Activated CD4-positive, alpha-beta T cell treated with anti-CD3 and anti-CD28 coated beads for 48 hours (primary cell): ENCODE results near the gene FGFR3.
"Not testable (repeated sequence)": the region's sequence is repeated elsewhere in the genome, so short reads cannot be mapped to it uniquely, and the experiment has no call there.

Experiments used
- DNase-seq: peaks from one replicate; pipeline ENCODE4 v3.0.0-alpha.2; 2020

The FGFR3 gene

DNA sequence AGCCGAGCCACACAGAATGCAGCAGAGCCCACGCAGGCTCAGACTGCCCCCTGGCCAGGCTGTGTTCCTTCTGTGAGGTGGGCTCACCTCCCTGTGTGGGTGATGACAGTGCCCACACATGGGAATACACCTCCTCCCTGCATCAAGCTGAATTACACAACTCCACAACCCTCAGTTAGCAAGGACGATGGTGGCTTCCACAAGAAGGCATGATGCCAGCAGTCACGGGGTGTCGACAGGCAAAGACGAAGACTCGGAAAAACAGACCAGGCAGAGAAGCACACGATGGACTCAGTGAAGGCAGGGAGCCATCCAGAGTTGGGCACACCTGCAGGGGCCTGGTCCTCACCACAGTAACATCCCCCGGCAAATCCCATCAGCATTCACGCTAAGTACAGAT, 50.8 kb downstream of the FGFR3 start:
- DNase-seq = no peak

DNA sequence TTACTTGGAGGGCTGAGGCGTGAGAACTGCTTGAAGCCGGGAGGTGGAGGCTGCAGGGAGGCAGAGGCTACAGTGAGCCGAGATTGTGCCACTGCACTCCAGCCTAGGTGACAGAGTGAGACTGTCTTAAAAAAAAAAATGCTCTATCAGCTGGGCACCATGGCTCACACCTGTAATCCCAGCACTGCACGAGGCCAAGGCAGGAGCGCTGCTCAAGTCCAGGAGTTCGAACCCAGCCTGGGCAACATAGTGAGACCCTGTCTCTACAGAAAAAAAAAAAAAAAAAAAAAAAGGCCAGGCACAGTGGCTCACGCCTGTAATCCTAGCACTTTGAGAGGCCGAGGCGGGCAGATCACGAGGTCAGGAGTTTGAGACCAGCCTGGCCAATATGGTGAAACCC, 51.5 kb downstream of the FGFR3 start:
- DNase-seq = not testable (repeated sequence)

DNA sequence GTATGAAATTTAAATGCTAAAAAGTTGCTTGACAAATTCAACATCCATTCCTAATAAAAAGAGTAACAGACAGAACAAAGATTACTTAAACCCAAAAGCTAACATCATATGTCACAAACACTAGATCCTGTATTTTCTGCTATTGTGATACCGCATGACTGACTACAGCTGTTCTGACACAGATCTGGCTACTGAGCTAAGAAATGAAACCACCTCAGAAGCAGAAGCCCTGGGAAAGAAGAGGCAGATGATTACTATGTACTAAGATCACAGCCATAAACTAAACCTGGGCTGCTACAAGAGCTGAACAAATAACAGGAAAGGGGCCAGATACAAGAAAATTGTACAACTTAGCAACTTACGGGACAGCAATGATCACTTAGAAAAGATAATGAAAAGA, 53.5 kb downstream of the FGFR3 start:
- DNase-seq = no peak

DNA sequence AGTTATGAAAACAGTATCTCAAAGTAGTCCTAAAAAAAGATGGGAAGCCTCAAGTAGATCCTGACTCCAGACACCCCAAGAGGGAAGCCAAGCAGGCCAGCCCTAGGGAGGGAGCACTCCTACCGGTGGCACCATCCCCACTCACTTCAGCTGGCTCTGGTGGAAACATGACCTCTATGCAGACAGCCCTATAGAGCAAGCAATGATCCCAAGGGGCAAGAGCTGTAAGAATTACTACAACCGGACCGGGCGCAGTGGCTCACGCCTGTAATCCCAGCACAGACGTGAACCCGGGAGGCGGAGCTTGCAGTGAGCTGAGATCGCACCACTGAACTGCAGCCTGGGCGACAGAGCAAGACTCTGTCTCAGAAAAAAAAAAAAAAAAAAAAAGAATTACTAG, 57.2 kb downstream of the FGFR3 start:
- DNase-seq = no peak

DNA sequence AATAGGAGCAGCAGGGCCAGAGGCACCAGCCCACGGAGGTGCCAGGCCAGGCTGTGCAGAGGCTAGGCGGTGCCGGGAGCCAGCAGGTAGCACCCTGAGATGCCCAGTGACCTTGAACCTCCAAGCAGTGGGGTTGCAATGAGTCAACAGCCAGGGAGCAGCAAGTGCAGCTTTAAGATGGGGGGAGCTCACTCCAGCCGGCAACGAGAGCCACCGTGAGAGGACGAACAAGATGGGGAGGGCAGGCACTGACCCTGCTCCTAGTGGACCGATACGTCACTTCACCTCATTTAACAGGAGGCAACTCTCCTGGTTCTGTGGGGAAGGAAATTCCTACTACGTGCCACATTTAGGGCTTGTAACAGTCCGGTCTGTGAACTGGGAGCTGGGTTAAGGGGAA, 58.1 kb downstream of the FGFR3 start:
- no peak for DNase-seq

DNA sequence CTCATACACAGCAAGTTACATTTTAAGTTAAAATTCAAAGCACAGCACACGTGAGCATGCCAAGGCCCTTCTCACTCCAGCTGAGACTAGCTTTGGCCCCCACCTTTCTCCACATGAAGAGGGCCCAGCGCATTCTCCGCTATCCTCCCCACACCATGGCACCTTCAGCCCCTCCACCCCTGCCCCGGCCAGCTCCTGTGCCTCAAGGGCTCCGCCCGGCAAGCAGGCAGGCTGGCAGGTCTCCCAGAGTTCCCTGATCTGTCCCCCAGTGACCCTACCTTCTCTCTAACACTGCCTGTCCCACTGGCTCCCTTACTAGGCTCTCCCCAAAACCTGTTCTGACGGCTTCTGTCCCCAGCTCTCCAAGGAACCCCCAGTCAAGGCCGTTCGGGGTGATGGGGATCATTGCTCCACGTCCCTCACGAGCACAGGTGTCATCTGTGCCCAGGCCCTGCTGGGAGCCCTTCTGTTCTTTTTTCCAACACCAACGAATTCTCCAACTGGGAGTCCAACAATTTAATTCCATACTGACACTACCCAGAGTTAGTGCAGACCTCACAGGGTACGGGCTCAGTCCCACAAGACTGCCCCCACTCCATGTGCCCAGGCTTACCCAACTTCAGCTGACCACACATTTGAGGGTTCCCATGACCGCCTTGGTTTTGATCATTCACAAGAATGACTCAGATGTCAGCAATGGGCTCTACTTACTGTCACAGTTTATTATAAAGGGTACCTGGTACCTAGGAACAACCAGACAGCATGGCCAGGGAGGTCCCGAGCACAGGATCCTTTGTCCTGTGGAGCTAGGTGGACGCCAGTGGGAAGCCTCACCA, 58.7 kb downstream of the FGFR3 start:
- DNase-seq = no peak

DNA sequence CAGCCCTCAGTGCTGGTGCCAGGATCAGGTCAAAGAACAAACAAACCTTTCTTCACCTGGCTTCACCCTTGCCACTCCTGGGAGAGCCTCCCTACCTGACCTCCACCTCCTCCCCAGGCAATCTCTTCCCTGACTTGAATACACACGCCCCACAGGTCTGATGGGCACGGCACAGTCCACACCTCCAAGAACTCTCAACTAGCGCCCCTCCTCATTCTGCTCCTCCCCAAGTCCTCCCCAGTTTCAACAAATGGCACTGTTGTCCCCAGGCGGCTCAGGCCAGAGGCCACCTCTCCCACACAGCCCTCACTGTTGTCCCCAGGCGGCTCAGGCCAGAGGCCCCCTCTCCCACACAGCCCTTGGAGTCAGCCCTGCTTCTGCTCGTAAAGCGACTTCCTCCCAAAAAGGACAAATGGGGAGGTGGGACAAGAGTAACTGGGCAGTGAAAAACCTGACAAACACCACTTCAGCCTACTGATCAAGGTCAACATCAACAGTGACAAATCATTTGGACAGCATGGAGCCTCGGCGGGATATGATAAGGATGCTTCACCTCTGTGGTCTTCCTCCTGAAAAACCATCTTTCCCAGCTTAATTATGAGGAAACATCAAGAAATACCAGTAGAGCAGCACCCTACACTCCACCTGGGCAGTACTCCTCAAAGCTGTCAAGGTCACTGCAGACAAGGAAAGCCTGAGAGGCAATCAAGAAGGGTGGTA, 60.0 kb downstream of the FGFR3 start:
- no peak for DNase-seq

DNA sequence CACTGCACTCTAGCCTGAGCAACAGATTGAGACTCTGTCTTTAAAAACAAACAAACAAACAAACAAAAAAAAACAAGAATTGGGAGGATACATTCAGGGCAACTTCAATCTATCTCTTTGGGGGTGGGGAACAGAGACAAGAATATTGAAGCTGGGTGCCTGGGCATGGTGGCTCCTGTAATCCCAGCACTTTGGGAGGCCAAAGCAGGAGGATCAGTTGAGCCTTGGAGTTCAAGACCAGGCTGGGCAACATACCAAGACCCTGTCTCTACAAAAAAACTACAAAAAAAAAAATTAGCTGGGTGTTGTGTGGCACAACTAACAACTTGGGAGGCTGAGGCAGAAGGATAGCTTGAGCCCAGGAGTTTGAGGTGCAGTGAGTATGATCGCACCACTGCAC, 61.7 kb downstream of the FGFR3 start:
- no peak for DNase-seq

DNA sequence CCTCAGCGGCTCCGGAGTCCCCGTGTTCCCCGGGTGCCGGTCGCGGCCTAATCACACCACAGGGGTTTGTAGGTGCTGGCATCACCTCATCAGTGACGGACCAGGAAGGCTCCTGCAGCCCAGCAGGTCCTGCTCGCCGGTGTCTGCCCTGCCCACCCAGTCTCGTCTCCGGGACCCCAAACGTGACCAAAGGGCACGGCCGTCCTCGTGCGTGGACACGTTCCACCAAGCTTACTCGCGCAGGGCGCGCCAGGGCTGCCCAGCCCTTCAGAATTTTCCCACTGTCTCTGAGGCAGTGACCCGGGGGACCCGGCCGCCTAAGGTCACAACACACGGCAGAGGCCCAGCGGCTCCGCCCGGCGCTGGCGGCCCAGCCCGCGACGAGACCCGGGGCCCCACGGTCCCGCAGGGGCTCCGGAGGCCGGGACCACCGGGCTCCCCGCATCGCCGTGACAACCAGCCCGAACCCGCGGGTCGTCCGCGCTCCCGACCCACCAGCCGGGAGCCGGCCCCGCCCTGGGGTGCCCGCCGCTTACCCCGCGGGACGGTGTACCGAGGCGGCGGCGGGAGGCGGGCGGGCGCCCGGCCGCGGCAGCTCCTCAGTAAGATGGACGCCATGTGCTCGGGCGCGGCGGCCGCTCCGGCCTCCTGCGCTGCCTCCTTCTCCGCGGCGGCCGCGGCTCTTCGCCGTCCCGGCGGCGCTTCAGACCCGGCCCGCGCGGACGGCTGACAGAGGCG, 62.4 kb downstream of the FGFR3 start:
- peak; percentile 35 for DNase-seq

DNA sequence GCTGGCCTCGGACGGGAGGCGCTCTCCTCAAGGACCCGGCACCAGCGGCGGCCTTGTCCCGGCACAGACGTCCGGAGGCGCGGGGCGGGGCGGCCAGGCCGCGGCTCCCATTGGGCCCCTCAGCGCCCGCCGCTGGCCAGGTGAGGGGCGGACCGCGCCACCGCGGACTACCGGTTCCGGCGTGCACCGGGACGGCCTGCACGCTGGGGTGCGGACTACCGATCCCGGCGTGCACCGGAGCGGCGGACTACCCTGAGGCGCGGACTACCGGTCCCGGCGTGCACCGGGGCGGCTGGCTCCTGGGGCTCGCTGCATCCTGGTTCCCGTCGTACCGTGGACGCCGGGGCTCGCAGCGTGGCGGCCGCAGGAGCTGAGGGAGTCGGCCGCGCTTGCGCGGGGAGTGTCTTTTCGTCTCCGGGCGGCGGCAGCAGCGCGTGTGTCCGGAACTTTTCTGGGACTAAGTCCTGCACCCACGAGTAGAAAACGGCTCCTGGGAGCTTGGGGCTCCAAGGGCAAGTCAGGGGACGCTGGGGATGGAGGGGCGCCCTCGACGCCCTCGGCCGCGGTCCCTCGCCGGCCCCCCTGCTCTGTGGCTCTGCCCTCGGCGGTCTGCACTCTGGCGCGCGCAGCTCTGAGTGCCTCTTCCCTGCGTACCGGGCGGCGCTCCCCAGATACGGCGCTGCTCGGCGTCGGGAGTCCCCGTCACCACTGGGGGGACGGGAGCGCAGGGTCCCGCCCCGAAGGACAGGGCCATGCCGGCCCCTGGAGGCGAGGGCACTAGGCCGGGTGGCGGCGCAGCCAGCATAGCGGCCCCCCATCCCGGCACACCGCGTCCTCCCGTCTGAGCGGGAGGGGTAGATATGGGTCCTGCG, 63.2 kb downstream of the FGFR3 start, which contains the start of gene LETM1:
TSS of gene LETM1 (minus strand) at position 86 of the 872 bp plus-strand sequence. CDS start 206 bp downstream, outside the sequence.
- DNase-seq = peak; percentile 96

DNA sequence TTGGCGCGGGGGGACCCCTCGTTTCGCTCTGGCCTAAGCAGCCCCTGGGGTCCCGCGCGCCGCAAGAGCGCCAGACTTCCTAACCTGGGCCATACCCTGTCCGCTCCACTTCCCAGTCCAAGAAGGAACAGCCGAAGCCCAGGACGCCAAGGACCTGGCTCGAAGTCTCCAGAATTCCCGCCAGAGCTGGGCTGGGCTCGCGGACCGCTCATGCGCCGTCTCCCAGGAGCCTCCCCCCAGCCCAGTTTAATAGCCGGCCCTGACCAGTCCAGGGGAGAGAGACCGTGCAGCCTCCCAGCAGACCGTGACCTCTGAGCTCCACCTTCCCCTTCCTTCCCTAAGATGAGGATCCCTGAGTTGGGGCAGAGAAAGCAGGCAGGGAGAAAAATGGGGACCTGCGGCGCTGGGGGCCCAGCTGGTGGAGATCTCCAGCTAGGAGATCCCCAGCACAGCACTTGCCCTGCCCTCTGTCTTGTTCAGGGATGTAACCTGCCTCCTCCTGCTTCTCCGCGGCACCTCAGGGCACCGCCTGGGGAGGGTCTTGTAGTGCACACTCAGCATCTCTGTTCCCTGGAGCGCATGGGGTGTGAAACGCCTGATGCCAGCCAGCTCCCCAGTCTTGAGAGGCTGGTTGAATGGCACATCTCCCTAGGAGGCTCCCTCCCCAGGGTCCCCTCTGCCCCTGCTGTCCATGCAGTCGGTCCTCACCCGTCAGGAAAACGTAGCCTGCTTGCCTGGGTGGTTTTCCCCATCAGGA, 64.0 kb downstream of the FGFR3 start:
- DNase-seq = peak; percentile 20

DNA sequence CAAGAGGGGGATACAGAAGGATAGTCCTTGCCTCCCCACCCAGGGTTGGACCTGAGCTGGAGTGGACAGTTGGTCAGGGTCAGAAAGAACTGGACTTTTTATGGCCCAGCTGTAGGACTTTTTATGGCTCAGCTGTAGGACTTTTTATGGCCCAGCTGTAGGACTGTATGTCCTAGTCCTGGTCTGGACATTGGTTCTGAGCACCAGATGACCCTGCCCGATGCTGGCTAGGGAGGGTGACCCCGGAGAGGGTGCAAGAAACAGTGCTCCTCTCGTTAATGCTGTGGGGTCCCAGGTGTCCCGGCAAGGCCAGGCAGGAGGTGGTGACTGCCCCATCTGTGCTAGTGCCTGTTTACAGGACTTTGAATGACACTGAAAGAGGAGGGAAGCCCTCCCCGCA, 64.8 kb downstream of the FGFR3 start:
- no peak for DNase-seq
